Stomach (tissue), 4 donors: ENCODE measurements around the gene ADCY5.

Source experiments
- CTCF ChIP-seq, 7 experiments: fragments of 450-650 bp in 4 of 7; fragments of 200-600 bp in 3 of 7; sonication (generic) in 3 of 7; IDR thresholded peaks; one replicate each; pipeline ENCODE4 v1.5.1; 2016 to 2019; ENCODE audit warnings: antibody characterized with exemption in 7 of 7, control low read depth in 2 of 7, mild to moderate bottlenecking in 1 of 7
- EP300 ChIP-seq: sonication (generic); formaldehyde crosslinking; IDR thresholded peaks from one replicate; pipeline ENCODE4 v1.6.1; 2017; ENCODE audit warnings: antibody characterized with exemption
- POLR2A ChIP-seq, 4 donors: fragments of 450-650 bp; IDR thresholded peaks; one replicate each; pipeline ENCODE4 v1.6.1; 2016; ENCODE audit warnings: antibody characterized with exemption in 4 of 4, control low read depth in 2 of 4, mild to moderate bottlenecking in 1 of 4, moderate library complexity in 1 of 4
- POLR2AphosphoS5 ChIP-seq, 3 donors: sonication (generic); formaldehyde crosslinking; IDR thresholded peaks; one replicate each; pipeline ENCODE4 v1.6.1; 2016; ENCODE audit warnings: antibody characterized with exemption in 3 of 3

GRCh38 chr3:123246866-123247265, 202.0 kb downstream of the ADCY5 start:
- TF ChIP-seq CTCF (IDR thresholded peaks at IDR 0.05) (no peak), POLR2A (IDR thresholded peaks at IDR 0.05) (no peak), POLR2AphosphoS5 (IDR thresholded peaks at IDR 0.05) (no peak), EP300 (no peak)
